HG03354 (cell line): ENCODE results near the gene CLNK.
A peak's percentile ranks its signal among the peaks of the same experiment; 100 is the strongest.

Source experiments
- ATAC-seq: cut with Tn5 transposase; IDR thresholded peaks from one replicate; pipeline ENCODE4 v1.9.1; 2021; ENCODE audit warnings: mild to moderate bottlenecking; ENCODE audit not compliant: unreplicated experiment, poor library complexity, severe bottlenecking

CLNK gene

GRCh38 chr4:10667701-10668326 lies 16.8 kb downstream of the CLNK start:
- no peak for ATAC-seq

DNA sequence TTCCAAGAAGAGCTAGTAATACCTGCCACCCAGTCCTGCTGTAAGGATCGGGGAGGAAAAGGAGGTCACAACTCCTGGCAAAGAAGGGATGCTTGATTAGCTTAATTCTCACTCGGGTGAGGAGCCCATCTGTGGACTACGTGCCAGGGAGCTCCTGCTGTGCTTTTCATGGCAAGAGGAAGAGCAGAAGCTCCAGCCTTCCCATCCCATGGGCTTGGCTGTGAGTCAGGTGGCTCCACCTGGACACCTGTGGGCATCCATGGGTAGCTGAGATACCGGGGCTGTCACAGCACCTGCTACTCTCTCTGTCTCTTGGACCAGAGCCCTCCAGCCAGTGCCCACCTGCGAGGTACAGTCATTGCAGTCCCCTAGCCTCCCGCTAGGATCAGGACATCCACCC lies 18.0 kb downstream of the CLNK start:
- no peak for ATAC-seq

DNA sequence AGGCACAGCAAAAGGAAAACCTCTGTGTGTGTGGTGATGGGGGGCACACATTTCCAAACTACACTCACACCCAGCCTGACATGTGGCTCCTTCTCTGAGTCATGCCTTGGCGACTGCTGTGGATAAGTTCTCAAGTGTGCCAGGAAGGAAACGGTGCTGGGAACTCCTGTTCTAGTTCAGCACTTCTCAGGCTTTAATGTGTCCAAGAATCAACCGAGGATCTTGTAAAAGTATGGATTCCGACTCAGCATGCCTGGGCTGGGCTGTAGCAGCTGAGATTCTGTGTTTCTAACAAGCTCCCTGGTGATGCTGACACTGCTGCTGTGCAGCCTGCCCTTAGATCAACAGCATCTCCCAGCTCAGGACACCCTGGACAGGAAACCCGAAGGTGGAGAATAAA lies 20.2 kb downstream of the CLNK start:
- peak; percentile 42 for ATAC-seq

DNA sequence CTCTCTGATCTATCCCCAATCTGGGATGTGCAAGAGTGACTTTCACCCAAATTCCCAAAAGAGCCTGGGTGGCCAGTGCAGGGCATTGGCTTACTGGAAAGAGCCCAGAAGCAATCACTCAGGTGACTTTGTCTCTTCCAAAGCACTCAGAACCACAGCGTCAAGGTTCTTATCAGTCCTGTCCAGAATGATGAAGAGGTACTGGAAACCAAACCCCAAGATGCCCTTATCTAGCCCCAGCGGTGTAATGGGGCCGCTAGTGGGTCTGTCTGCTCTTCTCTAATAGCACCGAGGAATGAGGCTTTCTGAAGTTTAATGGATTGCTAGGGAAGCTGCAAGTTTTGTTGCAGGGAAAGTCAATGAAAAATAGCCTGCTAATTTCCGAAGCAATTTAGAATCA lies 21.6 kb downstream of the CLNK start:
- no peak for ATAC-seq

GRCh38 chr4:10661047-10661446 lies 23.5 kb downstream of the CLNK start:
- no peak for ATAC-seq

GRCh38 chr4:10659251-10659650 lies 25.3 kb downstream of the CLNK start:
- ATAC-seq: no peak

GRCh38 chr4:10656988-10657387 lies 27.6 kb downstream of the CLNK start:
- no peak for ATAC-seq

DNA sequence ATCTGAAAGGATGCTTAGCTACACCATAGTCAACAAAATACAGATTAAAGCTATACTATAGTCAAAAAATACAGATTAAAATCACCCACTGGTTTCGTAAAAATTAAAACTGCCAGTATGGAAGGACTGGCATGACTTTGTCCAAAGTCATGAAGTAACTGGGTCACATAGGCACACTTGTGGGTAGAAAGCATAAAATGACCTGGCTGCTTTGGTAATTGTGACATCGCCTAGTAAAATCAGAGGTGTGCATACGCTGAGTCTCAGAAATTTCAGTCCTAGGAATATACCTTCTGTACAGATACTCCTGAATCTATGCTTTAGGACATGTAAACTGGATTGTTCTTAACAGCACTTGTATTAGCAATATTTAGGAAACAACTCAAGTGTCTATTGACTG lies 28.1 kb downstream of the CLNK start:
- no peak for ATAC-seq

GRCh38 chr4:10655968-10656367 lies 28.6 kb downstream of the CLNK start:
- ATAC-seq: no peak

- ATAC-seq: no peak
Measured at GRCh38 chr4:10648479-10648878, 36.1 kb downstream of the CLNK start.

DNA sequence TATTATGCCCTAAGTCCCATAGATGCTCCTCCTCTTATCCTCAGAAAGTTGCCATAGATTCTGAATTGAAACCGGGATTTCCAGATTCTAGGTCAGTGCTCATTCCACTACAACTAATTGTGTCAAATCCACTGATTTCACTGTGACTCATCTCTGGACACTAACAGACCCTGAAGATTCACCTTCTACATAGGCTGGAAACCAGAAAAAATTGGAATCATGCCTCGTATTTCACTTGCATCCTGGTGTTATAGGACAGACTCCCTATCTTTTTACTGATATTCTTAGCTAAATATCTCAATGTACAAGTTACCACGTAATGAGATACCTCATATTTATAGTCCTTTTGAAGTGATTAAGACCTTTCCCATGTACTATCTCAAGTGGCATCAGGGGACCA lies 36.7 kb downstream of the CLNK start:
- ATAC-seq: no peak

DNA sequence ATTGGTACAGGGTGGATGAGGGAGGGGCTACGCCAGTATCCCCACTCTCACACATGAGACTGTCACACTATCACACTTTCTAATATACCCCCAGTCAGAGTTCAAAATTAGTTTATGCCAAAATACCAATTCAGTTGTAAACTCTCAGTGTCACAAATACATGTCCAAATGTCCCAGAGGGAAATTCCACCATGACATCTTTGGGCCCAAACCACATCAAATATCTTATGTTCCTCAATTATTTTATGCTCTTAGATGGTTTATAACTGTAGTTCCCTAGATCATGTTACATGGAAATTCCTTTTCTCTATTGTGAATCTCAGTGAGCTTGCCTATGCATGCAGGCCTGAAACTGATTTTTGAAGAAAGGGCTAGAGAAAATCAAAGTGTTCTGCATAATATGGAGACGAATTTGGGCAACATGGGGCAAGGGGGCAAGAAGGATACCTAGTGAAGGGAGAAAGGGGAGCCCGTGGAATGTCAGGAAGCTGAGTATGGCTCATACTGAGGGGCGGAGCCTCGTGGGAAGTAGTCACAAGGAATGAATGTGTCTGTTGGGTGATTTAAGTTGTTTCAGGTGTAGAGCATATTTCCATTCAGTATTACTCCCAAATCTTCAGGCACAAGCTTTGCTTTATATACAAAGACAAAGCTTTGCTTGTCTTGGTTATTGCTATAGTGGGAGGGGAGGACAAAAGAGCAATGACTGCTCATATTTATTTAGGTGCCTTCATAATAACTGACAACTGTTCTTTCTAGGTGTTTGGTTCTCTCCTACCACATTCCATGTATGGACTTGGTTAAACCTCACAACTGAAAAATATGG lies 40.8 kb downstream of the CLNK start:
- ATAC-seq: no peak

DNA sequence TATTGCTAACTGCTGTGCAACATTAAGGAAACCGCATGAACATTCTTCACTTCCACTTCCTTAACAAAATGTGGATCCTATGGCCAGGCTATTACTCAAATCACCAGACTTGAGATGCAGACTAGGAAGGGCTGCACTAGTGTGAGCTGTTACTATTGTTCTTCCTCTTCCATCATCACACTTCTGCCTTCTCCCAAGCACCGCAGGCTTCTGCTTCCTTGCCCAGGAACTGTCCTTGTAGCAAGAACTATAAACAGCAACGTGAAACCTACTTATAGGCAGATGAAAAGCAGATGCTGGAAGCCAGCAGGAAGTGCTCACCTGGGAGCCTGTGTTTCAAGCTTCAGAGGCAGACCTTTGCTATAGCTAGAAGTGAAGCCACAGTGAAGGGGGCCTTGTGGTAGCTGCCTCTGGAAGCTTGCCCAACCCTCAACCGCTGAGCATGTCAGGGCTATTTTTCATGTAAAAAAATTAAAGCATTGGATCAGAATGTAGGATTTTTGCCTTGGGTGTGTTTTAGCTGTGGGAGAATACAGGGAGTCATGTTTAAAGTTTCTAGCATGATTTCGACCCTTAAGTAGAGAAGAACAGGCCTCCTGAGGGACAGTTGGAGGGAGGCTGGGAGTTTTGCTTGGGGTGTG lies 43.9 kb downstream of the CLNK start:
- ATAC-seq: peak; percentile 49

GRCh38 chr4:10639664-10640063 lies 44.9 kb downstream of the CLNK start:
- ATAC-seq: no peak

- ATAC-seq: no peak
Measured at GRCh38 chr4:10639100-10639499, 45.5 kb downstream of the CLNK start.

DNA sequence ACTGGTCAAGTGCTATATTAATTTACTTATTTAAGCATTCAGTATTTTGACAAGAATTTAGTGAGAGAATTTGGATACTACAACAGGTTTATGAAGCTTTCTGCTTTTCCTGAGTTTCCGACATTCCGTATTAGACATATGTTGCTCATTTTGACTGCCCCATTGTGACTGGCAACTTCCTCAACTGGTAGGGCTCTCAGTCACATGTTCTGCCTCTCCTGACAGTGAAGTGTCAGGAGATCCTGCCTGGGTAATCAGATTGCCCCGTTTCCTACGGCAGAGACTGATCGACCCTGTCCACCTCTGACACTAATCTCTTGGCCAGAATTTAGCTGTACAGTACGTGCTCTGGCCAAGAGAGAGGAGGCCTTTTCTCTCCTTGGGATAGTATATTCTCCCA lies 49.5 kb downstream of the CLNK start:
- no peak for ATAC-seq

- ATAC-seq: peak; percentile 59
Measured at GRCh38 chr4:10629394-10629793, 55.2 kb downstream of the CLNK start.

DNA sequence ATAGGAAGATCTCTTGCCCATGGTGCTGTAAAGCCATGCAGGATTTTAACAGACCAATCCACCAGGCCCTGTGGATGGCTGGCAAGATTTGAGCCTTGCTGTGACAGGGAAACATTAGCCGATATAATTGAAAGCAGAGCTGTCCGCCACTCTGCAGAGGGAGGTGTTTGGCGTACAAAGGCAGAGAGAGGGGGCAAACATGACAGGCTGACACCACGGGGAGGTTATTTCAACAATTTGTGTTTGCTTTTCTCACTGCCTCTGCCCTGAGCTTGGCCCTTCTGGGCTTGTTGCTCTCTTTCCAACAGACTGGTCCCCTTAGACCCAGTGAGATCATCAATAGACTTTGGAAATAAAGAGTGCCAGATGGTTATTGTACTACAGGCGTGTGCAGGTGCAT lies 59.4 kb downstream of the CLNK start:
- no peak for ATAC-seq

GRCh38 chr4:10623862-10624261 lies 60.7 kb downstream of the CLNK start:
- no peak for ATAC-seq

DNA sequence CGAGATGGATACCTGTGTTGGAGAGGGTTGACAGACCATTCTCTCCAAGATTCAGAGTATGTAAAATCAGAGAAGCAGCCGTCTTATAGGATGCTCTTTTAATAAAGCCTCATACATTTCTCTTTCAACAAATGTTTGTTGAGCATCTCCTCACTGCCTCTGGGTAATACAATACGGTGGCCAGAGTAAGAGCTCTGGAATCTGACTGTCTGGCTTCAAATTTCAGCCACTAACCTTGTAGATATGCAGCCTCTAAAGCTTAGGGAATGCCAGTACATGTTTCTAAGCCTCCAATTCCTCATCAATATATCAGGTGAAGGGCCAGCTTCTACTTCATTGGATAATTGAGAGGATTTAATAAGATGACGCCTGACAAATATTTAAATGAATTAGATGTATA lies 61.3 kb downstream of the CLNK start:
- no peak for ATAC-seq

- peak; percentile 84 for ATAC-seq
Measured at GRCh38 chr4:10622728-10623127, 61.8 kb downstream of the CLNK start.
